ENCODE data around the gene CHST15. TPM values are rescaled to one million over a fixed set of nuclear protein-coding genes. Genes with fewer than 3 reads are reported as not detected.
"Not testable (repeated sequence)": the region's sequence is repeated elsewhere in the genome, so short reads cannot be mapped to it uniquely, and the experiment has no call there.

Gene CHST15
- total and polyA plus RNA-seq, 7 donors, result 2.4 to 57.9 (median 29.9) TPM

DNA sequence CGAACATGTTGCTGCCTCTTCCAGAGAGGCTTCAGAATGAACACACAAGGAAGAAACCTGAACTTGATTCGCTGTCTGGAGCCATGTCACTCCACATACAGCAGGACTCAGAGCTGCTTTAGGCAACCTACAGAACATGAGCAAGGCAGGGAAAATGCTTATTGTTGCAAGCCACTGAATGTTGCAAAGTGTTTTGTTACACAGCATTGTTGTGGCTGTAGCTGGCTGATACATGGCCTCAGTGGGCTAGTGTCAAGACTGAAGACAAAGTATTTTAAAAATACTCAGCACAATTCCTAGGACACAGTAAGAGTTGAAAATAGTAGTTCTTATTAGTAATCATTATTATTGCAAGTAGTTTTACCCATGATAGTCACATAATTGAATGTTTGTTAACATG, 3.1 kb upstream of the CHST15 start:
- peaks cover 0 to 27% (median 21%) of the 10 kb centered on the region in 4 donors for H3K4me1 ChIP-seq
- H3K27me3 ChIP-seq, result no peaks in the 10 kb centered on the region
- intact Hi-C loops (cut with DNase I), result no loop called here
- 82 to 92% methylated on average over 2 of the region's 2 CpGs for WGBS, 2 donors
- TF ChIP-seq POLR2A (IDR thresholded peaks at IDR 0.05) (no peak), POLR2AphosphoS5 (IDR thresholded peaks at IDR 0.05) (no peak), EP300 (IDR thresholded peaks at IDR 0.05) (no peak)
- TF ChIP-seq, protein P1, sequence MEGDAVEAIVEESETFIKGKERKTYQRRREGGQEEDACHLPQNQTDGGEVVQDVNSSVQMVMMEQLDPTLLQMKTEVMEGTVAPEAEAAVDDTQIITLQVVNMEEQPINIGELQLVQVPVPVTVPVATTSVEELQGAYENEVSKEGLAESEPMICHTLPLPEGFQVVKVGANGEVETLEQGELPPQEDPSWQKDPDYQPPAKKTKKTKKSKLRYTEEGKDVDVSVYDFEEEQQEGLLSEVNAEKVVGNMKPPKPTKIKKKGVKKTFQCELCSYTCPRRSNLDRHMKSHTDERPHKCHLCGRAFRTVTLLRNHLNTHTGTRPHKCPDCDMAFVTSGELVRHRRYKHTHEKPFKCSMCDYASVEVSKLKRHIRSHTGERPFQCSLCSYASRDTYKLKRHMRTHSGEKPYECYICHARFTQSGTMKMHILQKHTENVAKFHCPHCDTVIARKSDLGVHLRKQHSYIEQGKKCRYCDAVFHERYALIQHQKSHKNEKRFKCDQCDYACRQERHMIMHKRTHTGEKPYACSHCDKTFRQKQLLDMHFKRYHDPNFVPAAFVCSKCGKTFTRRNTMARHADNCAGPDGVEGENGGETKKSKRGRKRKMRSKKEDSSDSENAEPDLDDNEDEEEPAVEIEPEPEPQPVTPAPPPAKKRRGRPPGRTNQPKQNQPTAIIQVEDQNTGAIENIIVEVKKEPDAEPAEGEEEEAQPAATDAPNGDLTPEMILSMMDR (IDR thresholded peaks at IDR 0.05), result no peak
- DNase-seq, result no peak
- H3K27ac ChIP-seq, result no peak overlapping the region
- no peaks in the 10 kb centered on the region for H3K36me3 ChIP-seq
- no peak overlapping the region for H3K4me3 ChIP-seq
- H3K9me3 ChIP-seq, result no peaks in the 10 kb centered on the region

DNA sequence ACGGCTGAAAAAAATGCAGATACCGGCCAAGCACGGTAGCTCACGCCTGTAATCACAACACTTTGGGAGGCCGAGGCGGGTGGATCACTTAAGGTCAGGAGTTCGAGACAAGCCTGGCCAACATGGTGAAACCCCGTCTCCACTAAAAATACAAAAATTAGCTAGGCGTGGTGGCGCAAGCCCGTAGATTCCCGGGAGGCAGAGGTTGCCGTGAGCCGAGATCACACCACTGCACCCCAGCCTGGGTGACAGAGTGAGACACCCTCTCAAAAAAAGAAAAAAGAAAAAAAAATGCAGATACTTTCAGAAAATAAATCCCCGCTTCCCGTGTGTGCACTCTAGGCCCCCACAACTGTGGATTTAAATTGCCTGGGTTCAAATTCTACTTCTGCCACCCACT, 2.4 kb upstream of the CHST15 start:
- Histone ChIP-seq H3K27ac (peak overlapping the region; percentile 90 to 93 (median 91)), H3K4me1 (peaks cover 0 to 34% (median 28%) of the 10 kb centered on the region in 4 donors)
- intact Hi-C loops (cut with DNase I), result not testable (repeated sequence)

DNA sequence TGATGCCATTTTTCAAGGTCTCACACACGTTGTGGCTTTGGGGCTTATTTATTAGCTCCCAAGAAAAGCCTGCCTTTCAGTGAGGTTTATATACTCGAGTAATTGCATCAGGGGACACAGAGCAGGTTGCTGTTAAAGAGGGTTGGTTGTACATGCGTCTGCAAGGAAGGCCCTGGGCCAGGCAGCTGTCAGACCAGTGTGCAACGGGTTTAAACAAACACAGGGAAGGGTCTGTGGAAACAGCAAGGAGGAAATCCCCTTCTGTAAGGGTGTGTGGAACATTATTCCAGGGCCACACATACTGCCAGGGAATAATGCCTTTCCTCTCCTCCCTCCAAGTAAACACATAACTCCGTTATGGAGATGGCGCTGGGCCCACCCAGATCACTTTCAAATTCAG, 1.7 kb upstream of the CHST15 start:
- 12 to 50% methylated on average over 6 of the region's 6 CpGs for WGBS, 2 donors
- Histone ChIP-seq H3K27me3 (no peaks in the 10 kb centered on the region), H3K4me3 (no peak overlapping the region), H3K9me3 (no peaks in the 10 kb centered on the region), H3K36me3 (no peaks in the 10 kb centered on the region), H3K27ac (peak overlapping the region; percentile 90 to 93 (median 91)), H3K4me1 (peaks cover 0 to 41% (median 35%) of the 10 kb centered on the region in 4 donors)
- peak in 2 of 4 donors; percentile 36 to 46 for TF ChIP-seq EP300 (IDR thresholded peaks at IDR 0.05)
- TF ChIP-seq, protein P1 (IDR thresholded peaks at IDR 0.05), result no peak
- TF ChIP-seq POLR2AphosphoS5 (IDR thresholded peaks at IDR 0.05), result peak; percentile 54 to 74 (median 62)
- intact Hi-C loops (cut with DNase I), result no loop called here
- DNase-seq, result peak; percentile 84

More for the DNA sequence above, 2.4 kb upstream of the CHST15 start:
- not testable (repeated sequence) for H3K4me3 ChIP-seq, H3K27me3 ChIP-seq, DNase-seq, H3K9me3 ChIP-seq, H3K36me3 ChIP-seq
- WGBS, 2 donors, result 57 to 89% methylated on average over 16 of the region's 16 CpGs

DNA sequence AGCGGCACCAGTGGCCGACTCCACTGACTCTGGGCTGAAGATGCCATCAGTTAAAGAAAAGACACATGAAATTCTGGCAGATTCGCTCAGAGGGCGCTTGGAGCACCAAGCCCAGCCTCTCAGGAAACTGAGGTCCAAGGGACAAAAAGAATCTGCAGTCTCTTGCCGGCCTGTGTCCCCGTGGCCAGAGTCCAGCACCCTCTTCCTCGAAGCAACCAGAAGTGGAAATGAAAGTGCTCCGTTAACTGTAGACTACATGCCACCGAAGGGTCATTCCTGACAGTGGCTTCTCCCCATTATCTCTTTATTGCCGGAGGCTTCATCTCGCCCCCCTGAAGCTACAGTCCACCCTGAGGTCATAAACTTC, 1.0 kb upstream of the CHST15 start:
- peak overlapping the region; percentile 59 to 73 (median 66) for H3K4me3 ChIP-seq
- no peaks in the 10 kb centered on the region for H3K36me3 ChIP-seq
- peak overlapping the region; percentile 90 to 93 (median 91) for H3K27ac ChIP-seq
- intact Hi-C loops (cut with DNase I), result loop anchor here (5.0 kb wide), 1 partner anchor 163 kb away; no protein-coding TSS in a partner anchor
- peaks cover 0 to 48% (median 42%) of the 10 kb centered on the region in 4 donors for H3K4me1 ChIP-seq
- H3K9me3 ChIP-seq, result no peaks in the 10 kb centered on the region
- WGBS, 2 donors, result 19 to 37% methylated on average over 11 of the region's 11 CpGs
- H3K27me3 ChIP-seq, result no peaks in the 10 kb centered on the region
- no peak for DNase-seq
- TF ChIP-seq, protein P1 (IDR thresholded peaks at IDR 0.05), result no peak
- TF ChIP-seq POLR2AphosphoS5 (IDR thresholded peaks at IDR 0.05), result peak in 1 of 4 donors; percentile 18

DNA sequence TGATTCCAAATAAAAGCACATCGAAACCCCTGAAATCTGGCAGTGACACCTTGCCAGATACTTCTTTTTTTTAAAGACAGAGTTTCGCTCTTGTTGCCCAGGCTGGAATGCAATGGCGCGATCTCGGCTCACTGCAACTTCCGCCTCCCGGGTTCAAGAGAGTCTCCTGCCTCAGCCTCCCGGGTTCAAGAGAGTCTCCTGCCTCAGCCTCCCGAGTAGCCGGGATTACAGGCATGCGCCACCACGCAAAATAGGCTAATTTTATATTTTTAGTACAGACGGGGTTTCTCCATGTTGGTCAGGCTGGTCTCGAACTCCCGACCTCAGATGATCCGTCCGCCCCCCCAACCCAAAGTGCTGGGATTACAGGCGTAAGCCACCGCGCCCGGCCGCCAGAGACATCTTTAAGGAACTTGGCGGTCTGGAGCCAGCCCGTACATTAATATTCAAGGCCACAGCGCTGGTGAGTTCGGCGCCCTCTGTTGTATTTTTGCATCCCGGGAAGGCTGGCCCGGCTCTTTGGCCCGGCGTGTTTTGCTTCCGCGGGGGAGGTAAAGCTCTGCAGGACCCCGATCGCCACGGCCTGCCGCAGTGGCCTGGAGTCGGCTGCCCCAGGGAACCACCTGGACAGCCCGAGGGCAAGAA, 498 bp upstream of the CHST15 start:
- Histone ChIP-seq H3K27ac (peak overlapping the region; percentile 90 to 93 (median 91)), H3K4me3 (peak overlapping the region; percentile 59 to 73 (median 66)), H3K4me1 (peaks cover 0 to 53% (median 47%) of the 10 kb centered on the region in 4 donors)
- WGBS, 2 donors, result 7 to 11% methylated on average over 39 of the region's 39 CpGs
- H3K27me3 ChIP-seq, DNase-seq, H3K36me3 ChIP-seq, H3K9me3 ChIP-seq: not testable (repeated sequence)
- intact Hi-C loops (cut with DNase I), result loop anchor here (2.0 to 5.0 kb wide), 3 partner anchors 85 to 295 kb away; no protein-coding TSS in a partner anchor

Measured in sigmoid colon (tissue), 7 donors.